ENCODE measurements around the gene KYNU.

- TF ChIP-seq REST (IDR thresholded peaks at IDR 0.05; ENCODE audit: insufficient read depth in 1 of 2, low read depth in 2 of 2, low read length in 2 of 2) (no peak), TAF1 (IDR thresholded peaks at IDR 0.05; ENCODE audit: borderline replicate concordance, insufficient read depth, low read length) (no peak), POLR2AphosphoS5 (IDR thresholded peaks at IDR 0.05; ENCODE audit: low read depth, low read length) (no peak), SIN3A (IDR thresholded peaks at IDR 0.05; ENCODE audit: borderline replicate concordance, insufficient read depth, low read length) (no peak), FOXP2 (optimal IDR thresholded peaks at IDR 0.05; ENCODE audit: borderline replicate concordance, extremely low read depth, extremely low read length, insufficient read depth) (no peak)
Observed at GRCh38 chr2:142840436-142840835, 37.0 kb upstream of the KYNU start.

All from PFSK-1 (cell line).